Osteocyte (in vitro differentiated cells): ENCODE data around the gene SHF. TPM values are rescaled to one million over a fixed set of nuclear protein-coding genes. Genes with fewer than 3 reads are reported as not detected.

Experiments used
- DNase-seq: peaks from one replicate; pipeline ENCODE4 v3.0.0; 2021; ENCODE audit warnings: mixed read lengths; ENCODE audit not compliant: unreplicated experiment; ENCODE audit errors: extremely low spot score
- H3K27ac Mint-ChIP-seq: one replicate; pipeline ENCODE4 v1.8.0; 2021; ENCODE audit warnings: mild to moderate bottlenecking, mixed read lengths; ENCODE audit not compliant: unreplicated experiment
- H3K27me3 Mint-ChIP-seq: one replicate; pipeline ENCODE4 v1.8.0; 2021; ENCODE audit warnings: mixed read lengths; ENCODE audit not compliant: unreplicated experiment
- H3K36me3 Mint-ChIP-seq: one replicate; pipeline ENCODE4 v1.8.0; 2021; ENCODE audit warnings: mixed read lengths; ENCODE audit not compliant: unreplicated experiment
- H3K4me1 Mint-ChIP-seq: one replicate; pipeline ENCODE4 v1.8.0; 2021; ENCODE audit warnings: mixed read lengths; ENCODE audit not compliant: unreplicated experiment
- H3K4me3 Mint-ChIP-seq: one replicate; pipeline ENCODE4 v1.8.0; 2021; ENCODE audit warnings: mild to moderate bottlenecking, moderate library complexity, mixed read lengths; ENCODE audit not compliant: unreplicated experiment
- H3K9me3 Mint-ChIP-seq: one replicate; pipeline ENCODE4 v1.8.0; 2021; ENCODE audit warnings: mixed read lengths; ENCODE audit not compliant: unreplicated experiment
- CTCF ChIP-seq: fragments of 200-600 bp; sonication (generic); IDR thresholded peaks from 2 replicates; pipeline ENCODE4 v1.5.0; 2021; ENCODE audit warnings: antibody characterized with exemption, mild to moderate bottlenecking, moderate library complexity
- total RNA-seq: library from RNA; stranded (reverse); gene quantifications from 2 replicates; pipeline ENCODE4 v1.2.1, GENCODE V29; 2021

SHF gene
- total RNA-seq, 1 donor from 2014 or later: 15.8 TPM

- H3K4me3 Mint-ChIP-seq: no peak overlapping the region
- TF ChIP-seq CTCF: no peak
- DNase-seq: no peak
- peaks cover 18% of the 10 kb centered on the region for H3K27me3 Mint-ChIP-seq
- no peaks in the 10 kb centered on the region for H3K4me1 Mint-ChIP-seq
- H3K27ac Mint-ChIP-seq: no peak overlapping the region
- H3K9me3 Mint-ChIP-seq: no peaks in the 10 kb centered on the region
- H3K36me3 Mint-ChIP-seq: no peaks in the 10 kb centered on the region
Observed at GRCh38 chr15:45143946-45144345, 43.8 kb downstream of the SHF start.

- no peak overlapping the region for H3K4me3 Mint-ChIP-seq
- TF ChIP-seq CTCF: no peak
- no peaks in the 10 kb centered on the region for H3K36me3 Mint-ChIP-seq
- H3K4me1 Mint-ChIP-seq: no peaks in the 10 kb centered on the region
- H3K27ac Mint-ChIP-seq: no peak overlapping the region
- H3K9me3 Mint-ChIP-seq: no peaks in the 10 kb centered on the region
- DNase-seq: no peak
- H3K27me3 Mint-ChIP-seq: peaks cover 18% of the 10 kb centered on the region
Observed at GRCh38 chr15:45143056-45143455, 44.7 kb downstream of the SHF start.

GRCh38 chr15:45141386-45141785 is 46.4 kb downstream of the SHF start:
- no peak overlapping the region for H3K27ac Mint-ChIP-seq
- H3K4me1 Mint-ChIP-seq: no peaks in the 10 kb centered on the region
- DNase-seq: no peak
- H3K9me3 Mint-ChIP-seq: no peaks in the 10 kb centered on the region
- H3K36me3 Mint-ChIP-seq: no peaks in the 10 kb centered on the region
- no peak for TF ChIP-seq CTCF
- H3K27me3 Mint-ChIP-seq: peaks cover 18% of the 10 kb centered on the region
- no peak overlapping the region for H3K4me3 Mint-ChIP-seq

GRCh38 chr15:45140557-45141250 is 47.1 kb downstream of the SHF start:
- Mint-ChIP-seq H3K27ac (no peak overlapping the region), H3K4me1 (no peaks in the 10 kb centered on the region)

GRCh38 chr15:45139770-45140169 is 48.0 kb downstream of the SHF start:
- Mint-ChIP-seq H3K9me3 (no peaks in the 10 kb centered on the region), H3K27me3 (peaks cover 15% of the 10 kb centered on the region), H3K4me1 (peaks cover 2% of the 10 kb centered on the region), H3K36me3 (no peaks in the 10 kb centered on the region), H3K27ac (no peak overlapping the region), H3K4me3 (no peak overlapping the region)
- no peak for TF ChIP-seq CTCF
- no peak for DNase-seq

More at GRCh38 chr15:45140557-45141250, 47.1 kb downstream of the SHF start:
- DNase-seq: no peak
- Mint-ChIP-seq H3K4me3 (no peak overlapping the region), H3K9me3 (no peaks in the 10 kb centered on the region), H3K36me3 (no peaks in the 10 kb centered on the region), H3K27me3 (peaks cover 16% of the 10 kb centered on the region)
- no peak for TF ChIP-seq CTCF
